HUES48 (cell line): ENCODE results near the gene LAX1.

ENCODE experiments used
- H3K27ac ChIP-seq: one replicate; pipeline ENCODE4 v1.7.0; 2013; ENCODE audit warnings: low read depth, low read length, inconsistent platforms
- H3K27me3 ChIP-seq: 2 replicates; pipeline ENCODE4 v1.6.1; 2013; ENCODE audit warnings: mild to moderate bottlenecking, low read length; ENCODE audit not compliant: control insufficient read depth, insufficient read depth
- H3K36me3 ChIP-seq: 2 replicates; pipeline ENCODE4 v1.6.1; 2013; ENCODE audit warnings: low read length; ENCODE audit not compliant: control insufficient read depth, insufficient read depth
- H3K4me1 ChIP-seq: 2 replicates; pipeline ENCODE4 v1.6.1; 2013; ENCODE audit warnings: mild to moderate bottlenecking, low read length; ENCODE audit not compliant: control insufficient read depth, insufficient read depth
- H3K4me3 ChIP-seq: 2 replicates; pipeline ENCODE4 v1.5.1; 2013; ENCODE audit warnings: mild to moderate bottlenecking, low read depth, low read length
- H3K9ac ChIP-seq: 2 replicates; pipeline ENCODE4 v1.6.1; 2013; ENCODE audit warnings: mild to moderate bottlenecking, low read depth, low read length, moderate library complexity
- H3K9me3 ChIP-seq: 2 replicates; pipeline ENCODE4 v1.6.1; 2013; ENCODE audit warnings: low read length; ENCODE audit not compliant: control insufficient read depth, insufficient read depth

LAX1 gene, protein sequence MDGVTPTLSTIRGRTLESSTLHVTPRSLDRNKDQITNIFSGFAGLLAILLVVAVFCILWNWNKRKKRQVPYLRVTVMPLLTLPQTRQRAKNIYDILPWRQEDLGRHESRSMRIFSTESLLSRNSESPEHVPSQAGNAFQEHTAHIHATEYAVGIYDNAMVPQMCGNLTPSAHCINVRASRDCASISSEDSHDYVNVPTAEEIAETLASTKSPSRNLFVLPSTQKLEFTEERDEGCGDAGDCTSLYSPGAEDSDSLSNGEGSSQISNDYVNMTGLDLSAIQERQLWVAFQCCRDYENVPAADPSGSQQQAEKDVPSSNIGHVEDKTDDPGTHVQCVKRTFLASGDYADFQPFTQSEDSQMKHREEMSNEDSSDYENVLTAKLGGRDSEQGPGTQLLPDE

DNA sequence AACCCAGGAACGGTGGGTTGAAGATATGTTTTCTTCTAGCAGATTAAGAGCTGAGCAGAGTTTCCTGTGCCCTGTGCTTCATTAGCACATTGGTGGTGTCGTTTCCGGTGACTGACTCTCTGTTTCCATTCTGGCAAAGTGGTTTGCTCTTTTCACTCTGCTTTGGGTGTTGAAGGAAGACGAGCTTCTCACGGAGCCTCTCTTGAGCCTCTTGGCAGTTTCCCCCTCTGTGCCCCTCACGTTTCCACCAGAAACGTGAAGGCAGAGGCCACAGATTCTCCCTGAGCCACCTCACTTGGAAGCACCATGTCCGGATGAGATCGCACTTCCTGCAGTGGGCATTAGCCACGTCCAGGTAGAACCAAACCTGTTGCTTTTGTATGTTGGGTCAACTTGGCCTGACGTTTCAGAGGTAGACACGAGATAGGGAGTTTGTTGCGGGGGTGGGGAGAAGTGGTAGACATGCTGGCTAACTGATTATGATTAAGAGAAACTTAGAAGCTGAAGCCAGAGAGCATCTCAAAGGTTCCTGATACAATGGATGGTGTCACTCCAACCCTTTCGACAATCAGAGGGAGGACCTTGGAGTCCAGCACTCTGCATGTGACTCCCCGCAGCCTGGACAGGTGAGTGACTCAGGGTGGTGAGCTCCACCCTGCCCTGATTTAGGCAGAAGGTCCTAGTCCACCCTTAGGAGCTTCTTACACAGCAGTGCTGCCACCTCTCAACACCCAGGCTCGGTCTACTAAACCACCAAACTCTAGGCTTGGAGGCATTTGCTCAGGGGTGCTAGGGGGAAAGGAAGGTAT, at the start of gene LAX1:
Gene LAX1, plus strand, starts transcription at position 155 of the 809 bp plus-strand sequence. Its CDS starts 383 bp downstream, at position 538.
- Histone ChIP-seq H3K4me1 (no peaks in the 10 kb centered on the region), H3K9me3 (no peaks in the 10 kb centered on the region), H3K4me3 (no peak within 1 kb of the TSS), H3K9ac (no peak within 1 kb of the TSS), H3K27me3 (no peaks in the 10 kb centered on the region), H3K36me3 (no peaks in the 10 kb centered on the region), H3K27ac (no peak within 1 kb of the TSS)

DNA sequence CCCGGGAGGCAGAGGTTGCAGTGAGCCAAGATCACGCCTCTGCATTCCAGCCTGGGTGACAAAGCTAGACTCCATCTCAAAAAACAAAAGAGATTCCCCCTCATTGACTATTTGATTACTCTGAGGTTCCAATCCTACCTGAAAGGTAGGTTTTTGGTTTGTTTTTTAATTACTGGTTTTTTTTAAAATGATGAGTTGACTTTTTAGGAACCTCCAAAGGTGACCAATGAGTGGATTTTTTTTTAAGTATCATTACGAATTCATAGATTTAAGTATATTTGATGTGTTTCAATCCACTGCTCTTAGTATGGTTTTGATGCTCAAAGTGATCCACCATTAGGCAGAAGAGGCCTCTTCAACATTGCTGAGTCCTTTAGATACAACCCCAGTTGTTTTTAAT, 47.9 kb upstream of the LAX1 start:
- Histone ChIP-seq H3K36me3 (peaks cover 13% of the 10 kb centered on the region), H3K4me3 (no peak overlapping the region), H3K9me3 (no peaks in the 10 kb centered on the region), H3K27me3 (no peaks in the 10 kb centered on the region), H3K4me1 (no peaks in the 10 kb centered on the region), H3K27ac (no peak overlapping the region), H3K9ac (no peak overlapping the region)

DNA sequence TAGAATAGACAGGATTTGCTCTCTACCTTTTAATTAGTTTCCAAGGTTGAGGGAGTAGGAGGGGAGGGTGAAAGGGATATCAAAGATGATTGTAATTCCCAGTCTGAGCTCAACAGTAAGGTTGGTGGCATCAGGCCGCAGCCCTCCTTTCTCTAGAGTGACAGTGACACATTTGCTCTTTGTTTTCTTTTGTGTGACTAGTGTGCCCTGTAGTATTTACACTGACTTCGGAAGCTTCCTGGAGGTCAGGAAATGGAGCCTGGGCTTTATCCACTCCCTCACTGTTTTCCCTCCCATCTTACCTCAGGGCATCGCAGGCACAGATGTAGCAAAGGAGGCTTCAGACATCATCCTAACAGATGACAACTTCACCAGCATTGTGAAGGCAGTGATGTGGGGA, 44.7 kb upstream of the LAX1 start:
- H3K4me3 ChIP-seq = no peak overlapping the region
- H3K27ac ChIP-seq = no peak overlapping the region
- H3K27me3 ChIP-seq = no peaks in the 10 kb centered on the region
- H3K36me3 ChIP-seq = peaks cover 13% of the 10 kb centered on the region; the same call in 1 of the 2 replicates
- no peak overlapping the region for H3K9ac ChIP-seq
- H3K4me1 ChIP-seq = no peaks in the 10 kb centered on the region
- no peaks in the 10 kb centered on the region for H3K9me3 ChIP-seq

DNA sequence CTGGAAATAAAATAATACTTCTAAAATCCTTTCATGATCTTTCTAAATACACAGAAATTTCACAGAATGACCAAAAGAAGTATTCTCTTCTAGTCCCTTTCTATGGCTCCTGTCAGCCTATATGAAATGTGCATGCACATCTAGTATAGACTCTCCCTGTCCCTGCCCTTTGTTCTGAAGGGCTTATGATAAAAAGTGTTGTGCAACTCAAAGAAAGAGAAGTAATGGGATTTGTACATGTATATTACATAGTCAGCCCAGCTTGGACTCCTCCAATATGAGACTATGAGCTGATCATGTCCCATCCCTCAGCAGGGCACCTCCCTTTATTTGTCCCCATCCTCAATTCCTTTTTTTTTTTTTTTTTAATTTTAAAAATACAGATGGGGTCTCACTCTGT, 42.1 kb upstream of the LAX1 start:
- Histone ChIP-seq H3K4me1 (no peaks in the 10 kb centered on the region), H3K9ac (no peak overlapping the region), H3K4me3 (no peak overlapping the region), H3K36me3 (peaks cover 24% of the 10 kb centered on the region), H3K9me3 (no peaks in the 10 kb centered on the region), H3K27me3 (no peaks in the 10 kb centered on the region), H3K27ac (no peak overlapping the region)

DNA sequence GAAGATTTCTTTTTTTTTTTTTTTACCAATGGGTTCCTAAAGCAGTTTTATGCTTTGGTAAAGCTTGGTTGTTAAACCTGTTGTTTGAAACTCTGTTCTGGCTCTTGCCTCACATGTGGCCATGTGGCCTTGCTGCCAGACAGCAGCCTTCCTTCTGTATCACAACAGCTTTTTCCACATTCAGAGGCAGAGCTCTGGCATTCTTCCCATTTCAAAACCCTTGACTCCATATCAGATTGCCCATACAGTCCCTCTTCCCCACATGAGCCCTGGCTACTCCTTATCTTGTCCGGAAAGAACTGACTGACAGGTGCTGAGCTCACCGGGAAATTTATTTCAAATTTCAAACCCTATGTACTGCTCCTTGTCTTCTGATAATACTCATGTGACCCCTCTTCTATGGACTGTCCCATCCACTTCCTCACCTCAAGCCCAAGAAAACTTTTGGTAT, 38.5 kb upstream of the LAX1 start:
- no peaks in the 10 kb centered on the region for H3K9me3 ChIP-seq
- no peaks in the 10 kb centered on the region for H3K27me3 ChIP-seq
- H3K36me3 ChIP-seq = peaks cover 24% of the 10 kb centered on the region
- no peak overlapping the region for H3K9ac ChIP-seq
- H3K4me1 ChIP-seq = no peaks in the 10 kb centered on the region
- no peak overlapping the region for H3K27ac ChIP-seq
- no peak overlapping the region for H3K4me3 ChIP-seq

DNA sequence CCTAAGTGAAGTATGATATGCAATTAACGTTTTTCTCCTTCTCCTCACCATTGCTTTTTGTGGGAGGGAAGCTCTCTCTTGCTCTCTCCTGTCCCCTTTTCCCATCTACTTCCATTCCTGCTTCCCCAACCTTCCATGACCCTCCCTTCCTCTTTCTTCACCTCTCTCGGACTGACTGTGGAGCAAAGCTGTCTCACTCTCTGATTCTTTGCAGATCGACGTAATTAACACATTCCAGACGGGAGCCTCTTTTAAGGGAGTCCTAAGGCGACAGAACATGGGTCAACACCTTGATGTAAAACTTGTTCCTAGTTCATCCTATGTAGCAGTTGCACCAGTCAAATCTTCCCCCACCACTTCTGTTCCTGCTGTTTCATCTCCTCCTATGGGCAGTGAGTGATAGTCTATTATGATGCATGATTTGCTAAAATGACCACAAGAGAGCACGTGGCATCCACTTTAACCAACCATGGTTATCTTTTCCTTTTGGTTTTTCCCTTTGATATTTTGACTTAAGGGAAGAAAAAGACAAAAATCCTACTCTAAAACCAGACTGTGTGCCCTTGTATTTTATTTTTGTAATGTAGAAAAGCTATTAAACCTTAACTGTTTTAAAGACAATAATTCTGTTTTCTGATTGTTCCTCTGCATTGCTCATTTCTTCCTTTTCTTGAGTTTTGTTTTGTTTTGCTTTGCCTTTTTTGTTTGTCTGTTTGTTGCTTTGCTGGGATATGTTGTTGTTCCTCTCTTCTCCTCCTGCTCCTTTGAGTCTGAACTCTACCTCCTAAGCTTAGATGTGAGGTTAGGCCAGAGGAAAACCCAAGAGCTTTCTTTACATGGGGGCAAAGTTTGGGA, 31.7 kb upstream of the LAX1 start:
- Histone ChIP-seq H3K27ac (no peak overlapping the region), H3K9me3 (no peaks in the 10 kb centered on the region), H3K36me3 (peaks cover 6% of the 10 kb centered on the region), H3K9ac (no peak overlapping the region), H3K4me3 (no peak overlapping the region), H3K4me1 (peaks cover 6% of the 10 kb centered on the region; the same call in 1 of the 2 replicates), H3K27me3 (no peaks in the 10 kb centered on the region)

DNA sequence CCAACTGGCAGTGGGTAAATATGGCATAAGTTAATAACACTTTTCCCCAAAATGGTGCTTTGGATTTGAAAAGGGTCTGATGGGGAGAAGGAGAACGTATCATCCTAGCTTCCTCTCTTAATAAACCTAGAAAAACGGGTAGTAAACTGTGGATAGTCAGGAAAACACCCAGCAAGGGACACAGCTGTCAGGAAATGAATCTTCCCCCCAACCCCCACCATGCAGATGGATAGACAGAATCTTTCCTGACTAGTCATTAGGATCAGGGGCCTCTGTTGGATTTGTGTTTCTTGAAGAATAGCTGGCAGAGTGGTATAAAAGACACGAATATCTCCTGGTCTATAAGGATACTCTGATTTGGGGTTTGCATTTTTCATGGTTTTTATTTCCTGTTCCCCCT, 22.5 kb upstream of the LAX1 start:
- Histone ChIP-seq H3K4me3 (no peak overlapping the region), H3K4me1 (peaks cover 23% of the 10 kb centered on the region), H3K9ac (no peak overlapping the region), H3K27me3 (no peaks in the 10 kb centered on the region), H3K36me3 (no peaks in the 10 kb centered on the region), H3K27ac (no peak overlapping the region), H3K9me3 (no peaks in the 10 kb centered on the region)

DNA sequence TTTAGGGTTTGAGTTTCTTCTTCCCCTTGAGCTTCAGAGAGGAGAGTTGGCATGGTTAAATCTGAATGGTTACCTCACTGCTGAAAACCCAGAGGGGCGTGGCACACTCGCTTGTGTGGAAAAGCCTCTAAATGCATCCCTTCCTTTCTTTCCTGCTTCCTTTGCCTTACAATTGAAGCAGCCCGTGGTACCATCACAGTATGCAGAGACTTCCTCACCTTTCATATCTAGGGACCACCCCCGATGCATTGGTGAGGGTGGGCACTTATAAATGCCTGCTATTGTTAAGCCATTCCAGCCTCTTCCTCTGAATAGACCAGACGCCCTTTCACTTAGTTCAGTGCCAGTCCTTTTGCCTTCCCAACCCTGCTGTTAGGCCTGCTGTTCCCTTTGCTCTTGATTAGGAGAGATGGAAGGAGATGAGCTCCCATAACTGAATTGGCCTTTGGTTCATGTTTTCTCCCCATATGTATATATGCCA, 21.9 kb upstream of the LAX1 start:
- H3K4me3 ChIP-seq = no peak overlapping the region
- no peaks in the 10 kb centered on the region for H3K9me3 ChIP-seq
- no peaks in the 10 kb centered on the region for H3K27me3 ChIP-seq
- no peak overlapping the region for H3K9ac ChIP-seq
- H3K36me3 ChIP-seq = no peaks in the 10 kb centered on the region
- H3K4me1 ChIP-seq = peaks cover 23% of the 10 kb centered on the region
- no peak overlapping the region for H3K27ac ChIP-seq

DNA sequence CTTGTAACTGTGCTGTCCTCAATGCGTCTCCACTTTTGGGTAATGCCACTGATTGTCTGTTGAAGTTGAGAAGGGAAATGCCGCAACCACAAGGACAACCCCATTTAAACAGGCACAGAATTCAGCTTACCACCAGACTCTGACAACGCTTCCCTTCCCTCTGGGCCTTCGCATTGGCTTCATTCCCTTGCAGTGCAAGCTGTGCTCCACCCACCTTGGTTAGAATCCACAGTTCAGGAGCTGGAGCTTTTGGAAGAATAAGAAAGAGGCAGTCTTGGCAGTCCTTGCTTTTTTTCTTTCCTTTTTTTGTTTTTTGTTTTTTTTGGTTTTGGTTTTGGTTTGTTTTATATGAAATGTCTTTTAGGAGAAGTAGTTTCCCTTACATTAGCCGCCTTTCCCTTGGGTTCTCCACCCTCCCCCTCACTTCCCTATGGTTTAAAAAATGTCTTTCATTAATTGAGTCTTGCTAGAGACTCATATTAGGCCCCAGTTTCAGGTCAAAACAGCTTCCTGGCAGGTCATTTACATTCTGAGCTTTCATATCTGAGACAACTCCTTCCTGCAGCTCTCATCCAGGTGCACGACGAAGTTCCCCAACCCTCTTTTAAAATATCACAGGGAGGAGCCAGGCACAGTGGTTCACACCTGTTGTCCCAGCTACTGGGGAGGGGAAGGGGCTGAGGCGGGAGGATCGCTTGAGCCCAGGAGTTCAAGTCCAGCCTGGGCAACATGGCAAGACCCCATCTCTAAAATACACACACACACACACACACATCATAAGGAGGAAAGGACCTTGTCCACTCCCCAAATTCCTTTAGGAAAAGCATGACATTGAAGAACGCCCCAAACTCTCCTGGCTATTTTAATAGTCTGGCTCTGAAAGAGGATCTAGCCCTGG, 20.7 kb upstream of the LAX1 start:
- no peaks in the 10 kb centered on the region for H3K36me3 ChIP-seq
- H3K27me3 ChIP-seq = no peaks in the 10 kb centered on the region
- H3K27ac ChIP-seq = no peak overlapping the region
- no peak overlapping the region for H3K4me3 ChIP-seq
- no peak overlapping the region for H3K9ac ChIP-seq
- H3K9me3 ChIP-seq = no peaks in the 10 kb centered on the region
- H3K4me1 ChIP-seq = peaks cover 23% of the 10 kb centered on the region

DNA sequence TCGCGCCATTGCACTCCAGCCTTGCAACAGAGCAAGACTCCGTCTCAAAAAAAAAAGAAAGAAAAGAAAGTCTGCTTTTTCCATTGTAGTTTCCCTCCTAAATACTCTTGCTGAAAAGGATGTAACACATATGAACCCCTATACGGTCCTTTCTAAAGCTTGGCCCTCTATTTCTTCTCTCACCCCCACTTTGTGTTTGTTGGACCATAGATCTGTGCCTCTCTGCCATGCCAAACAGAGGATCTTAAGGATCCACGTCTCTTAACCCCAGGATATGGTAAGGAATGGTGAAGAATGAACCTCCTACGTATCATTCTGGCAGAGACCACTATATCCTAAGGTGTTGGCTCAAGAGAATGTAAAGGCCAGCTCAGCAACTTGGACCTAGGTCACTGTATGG, 18.7 kb upstream of the LAX1 start:
- no peak overlapping the region for H3K9ac ChIP-seq
- no peak overlapping the region for H3K27ac ChIP-seq
- no peaks in the 10 kb centered on the region for H3K9me3 ChIP-seq
- H3K27me3 ChIP-seq = no peaks in the 10 kb centered on the region
- H3K4me1 ChIP-seq = peaks cover 23% of the 10 kb centered on the region
- no peak overlapping the region for H3K4me3 ChIP-seq
- no peaks in the 10 kb centered on the region for H3K36me3 ChIP-seq
